ENCODE results near the gene MMP28.

GRCh38 chr17:35748979-35749378, 46.5 kb downstream of the MMP28 start:
- TF ChIP-seq POLR2A (IDR thresholded peaks at IDR 0.05): no peak
- TF ChIP-seq CTCF (IDR thresholded peaks at IDR 0.05): no peak
